HepG2 (cell line): ENCODE measurements around the gene ISY1. TPM values are rescaled to one million over a fixed set of nuclear protein-coding genes. Genes with fewer than 3 reads are reported as not detected.

ENCODE experiments used
- ATAC-seq: fragments of 200-7000 bp; cut with Tn5 transposase; 3 replicates; pipeline ENCODE4 v1.9.1; 2020; ENCODE audit warnings: mild to moderate bottlenecking, moderate library complexity
- BruUV-seq: library from RNA; stranded (reverse); fragments of 400-500 nt; replicated peaks from 2 replicates; lab custom pipeline; 2021; lab: Mats Ljungman, UMichigan
- CTCF ChIA-PET: fragments of 300-600 bp; formaldehyde crosslinking; extraction: SDS; loops from one replicate; lab custom pipeline; 2021; ENCODE audit warnings: low total read pairs, inconsistent platforms, low intra/inter-chr PET ratio; lab: Yijun Ruan, JAX
- POLR2A ChIA-PET: fragments of 350-600 bp; sonication (Branson Sonifier 250); formaldehyde crosslinking; loops from one replicate; lab custom pipeline; 2020; ENCODE audit warnings: antibody characterized with exemption, inconsistent platforms; lab: Yijun Ruan, JAX
- DNase-seq: peaks from one replicate; pipeline ENCODE4 v3.0.0-alpha.2; 2015; ENCODE audit warnings: low spot score
- FAIRE-seq: peaks from 3 replicates; lab custom pipeline; 2011; peaks lifted over from hg19 to GRCh38; lab: Jason Lieb, UNC
- H2AFZ ChIP-seq: one replicate; pipeline ENCODE4 v1.6.1; 2011; ENCODE audit warnings: low read length, inconsistent platforms
- H3K27ac ChIP-seq: fragments of 300-600 bp; 3 replicates; pipeline ENCODE4 v1.8.0; 2011; ENCODE audit warnings: mixed run types, mild to moderate bottlenecking, mixed read lengths, low read length, inconsistent platforms; ENCODE audit not compliant: insufficient read depth; ENCODE audit errors: extremely low read length
- H3K27me3 ChIP-seq, 2 experiments: fragments of 200-600 bp in 1 of 2; 2 replicates in 1 of 2; 3 replicates in 1 of 2; pipeline versions ENCODE4 v1.6.0 to v1.8.0; 2011; ENCODE audit warnings: low read length in 2 of 2, mild to moderate bottlenecking in 2 of 2, moderate library complexity in 2 of 2, inconsistent platforms in 1 of 2; ENCODE audit not compliant: insufficient read depth in 2 of 2, control insufficient read depth in 1 of 2
- H3K36me3 ChIP-seq, 2 experiments: fragments of 200-600 bp in 1 of 2; replicated peaks in 1 of 2; 2 replicates in 1 of 2; 3 replicates in 1 of 2; pipeline versions ENCODE4 v1.5.1 to v1.8.0; 2011; ENCODE audit warnings: low read length in 2 of 2, inconsistent platforms in 1 of 2; ENCODE audit not compliant: insufficient read depth in 2 of 2, control insufficient read depth in 1 of 2
- H3K4me1 ChIP-seq: 2 replicates; pipeline ENCODE4 v1.5.1; 2012; ENCODE audit warnings: low read length, inconsistent platforms; ENCODE audit not compliant: insufficient read depth
- H3K4me2 ChIP-seq: 2 replicates; pipeline ENCODE4 v1.6.0; 2011; ENCODE audit warnings: low read depth, low read length, inconsistent platforms
- H3K4me3 ChIP-seq, 3 experiments: fragments of 200-600 bp in 1 of 3; sonication (generic), shearing (Covaris generic) in 1 of 3; replicated peaks in 1 of 3; 2 replicates each; pipeline ENCODE4 v1.5.1; 2011 to 2016; ENCODE audit warnings: low read length in 3 of 3, inconsistent platforms in 2 of 3, low read depth in 2 of 3, mild to moderate bottlenecking in 2 of 3, control low read depth in 1 of 3, mixed read lengths in 1 of 3; ENCODE audit not compliant: insufficient read depth in 1 of 3
- H3K79me2 ChIP-seq: one replicate; pipeline ENCODE4 v1.6.1; 2011; ENCODE audit warnings: low read length, inconsistent platforms; ENCODE audit not compliant: insufficient read depth
- H3K9ac ChIP-seq: 2 replicates; pipeline ENCODE4 v1.6.0; 2011; ENCODE audit warnings: mild to moderate bottlenecking, low read depth, low read length, inconsistent platforms; ENCODE audit not compliant: insufficient read depth
- H3K9me3 ChIP-seq: 2 replicates; pipeline ENCODE4 v1.5.1; 2012; ENCODE audit warnings: mild to moderate bottlenecking, low read length
- H4K20me1 ChIP-seq: 2 replicates; pipeline ENCODE4 v1.6.0; 2011; ENCODE audit warnings: inconsistent platforms, mild to moderate bottlenecking, low read length, moderate library complexity; ENCODE audit not compliant: insufficient read depth
- AGO2 ChIP-seq: fragments of 200-400 bp; formaldehyde crosslinking; optimal IDR thresholded peaks from 2 replicates; pipeline ENCODE3; 2017; ENCODE audit warnings: mild to moderate bottlenecking, low read depth, low read length, moderate library complexity
- CEBPB ChIP-seq: IDR thresholded peaks from 2 replicates; pipeline ENCODE4 v1.6.1; 2011; ENCODE audit warnings: low read depth, low read length, improper control_type of control experiment, borderline replicate concordance
- ELF3 ChIP-seq: IDR thresholded peaks from 2 replicates; pipeline ENCODE4 v1.6.1; 2016; ENCODE audit warnings: missing genetic modification reagents, missing compliant biosample characterization
- FOXA1 ChIP-seq, 2 experiments: fragments of 450-650 bp in 1 of 2; sonication (generic) in 1 of 2; formaldehyde crosslinking in 1 of 2; IDR thresholded peaks; 2 replicates each; pipeline versions ENCODE4 v1.4.0 to v1.6.1; 2016 to 2020; ENCODE audit warnings: missing genetic modification reagents in 1 of 2
- NCOA2 ChIP-seq: sonication (generic); formaldehyde crosslinking; IDR thresholded peaks from 2 replicates; pipeline ENCODE4 v1.8.0; 2022; ENCODE audit warnings: inconsistent platforms
- RXRB ChIP-seq: IDR thresholded peaks from 2 replicates; pipeline ENCODE4 v1.6.1; 2016; ENCODE audit warnings: borderline replicate concordance, missing genetic modification reagents, missing compliant biosample characterization
- ZIK1 ChIP-seq: sonication (generic); formaldehyde crosslinking; IDR thresholded peaks from 2 replicates; pipeline ENCODE4 v1.5.0; 2020; ENCODE audit warnings: mild to moderate bottlenecking, low read depth, missing genetic modification reagents, borderline replicate concordance
- WGBS: methylation state at CpG from one replicate; pipeline ENCODE4 v1.1.6; 2017; ENCODE audit warnings: low lambda C conversion rate; 5-methylcytosine and 5-hydroxymethylcytosine counted together
- in situ Hi-C: cut with HindIII; loops from 2 replicates; pipeline ENCODE4 v1.10.0; 2017; ENCODE audit warnings: low pct_unique_long_range_greater_than_20kb; ENCODE audit not compliant: extremely low pct_ligation_motif_present
- intact Hi-C: fragments of 100-400 bp; cut with micrococcal nuclease; formaldehyde crosslinking; loops from one replicate; pipeline ENCODE4 v1.10.0; 2022; ENCODE audit not compliant: unreplicated experiment
- polyA plus RNA-seq, 8 experiments: library from polyadenylated mRNA; depleted of rRNA in 3 of 8; stranded (reverse) in 7 of 8; unstranded in 1 of 8; fragments of >200 nt; fragmentation: Illumina TruSeq in 4 of 8; extraction: Trizol in 4 of 8; gene quantifications; 2 replicates each; pipeline versions ENCODE4 v1.2.1 to v1.2.3, GENCODE V29; 2011 to 2016; ENCODE audit warnings: low read depth in 4 of 8, missing spikeins in 1 of 8, mixed read lengths in 1 of 8; ENCODE audit not compliant: insufficient read depth in 1 of 8
- total RNA-seq, 5 experiments: library from RNA; depleted of rRNA; stranded (reverse); fragments of >200 nt; fragmentation: Illumina TruSeq; extraction: Trizol; gene quantifications; 2 replicates each; pipeline ENCODE4 v1.2.3, GENCODE V29; 2016; ENCODE audit warnings: low read depth in 1 of 5
- TF ChIP-seq, protein P1 (sequence below), 2 experiments: fragments of 450-650 bp in 1 of 2; sonication (generic) in 1 of 2; formaldehyde crosslinking; IDR thresholded peaks; 2 replicates each; pipeline versions ENCODE4 v1.5.0 to v1.8.0; 2020 to 2022; ENCODE audit warnings: mild to moderate bottlenecking in 1 of 2, missing genetic modification reagents in 1 of 2
- TF ChIP-seq, protein P2 (sequence below): sonication (generic); formaldehyde crosslinking; conservative IDR thresholded peaks from 2 replicates; pipeline ENCODE4 v1.8.0; 2022; ENCODE audit warnings: missing genetic modification reagents

The ISY1 gene
- total and polyA plus RNA-seq, 2 of the 13 experiments (the other 11 are each of a cell fraction or from before 2014, with no cell fraction given) = 21.0 to 39.1 TPM

DNA sequence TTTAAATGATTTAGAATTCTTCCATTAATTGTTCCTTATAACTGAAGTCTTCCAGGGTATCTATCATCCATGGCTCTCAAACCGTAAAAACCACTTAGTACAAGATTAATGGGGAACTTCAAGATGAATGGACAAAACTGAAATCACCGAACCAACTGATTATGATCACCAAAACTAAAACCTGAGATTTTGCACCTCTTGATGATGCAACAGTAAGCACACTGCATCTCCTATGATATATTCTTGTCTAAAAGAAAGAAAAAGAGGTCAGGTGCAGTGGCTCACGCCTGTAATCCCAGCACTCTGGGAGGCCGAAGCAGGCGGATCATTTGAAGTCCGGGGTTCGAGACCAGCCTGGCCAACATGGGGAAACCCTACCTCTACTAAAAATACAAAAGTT, 3.6 kb upstream of the ISY1 start:
- ChIA-PET POLR2A (no interaction called here), CTCF (no interaction called here)
- no TSS peak for BruUV-seq
- 96% methylated on average over 7 of the region's 7 CpGs for WGBS
- FAIRE-seq (no peak), ATAC-seq (no peak), DNase-seq (no peak)
- Histone ChIP-seq H3K9ac (no peak overlapping the region), H3K9me3 (no peaks in the 10 kb centered on the region), H4K20me1 (no peaks in the 10 kb centered on the region), H3K36me3 (peaks cover 6 to 26% of the 10 kb centered on the region in 2 experiments; a peak in 3 of 5 replicates), H3K79me2 (peaks cover 12% of the 10 kb centered on the region), H3K4me3 (no peak overlapping the region), H3K4me2 (no peak overlapping the region), H3K27ac (no peak overlapping the region), H3K4me1 (peaks cover 16% of the 10 kb centered on the region), H3K27me3 (no peaks in the 10 kb centered on the region; a peak in 1 of 5 replicates), H2AFZ (no peak overlapping the region)
- in situ Hi-C loops (no loop called here), intact Hi-C loops (no loop called here)
- TF ChIP-seq FOXA1 (IDR thresholded peaks at IDR 0.05) (no peak), FOXA1 (CRISPR knock-in tag; IDR thresholded peaks at IDR 0.05) (no peak), ELF3 (CRISPR knock-in tag) (no peak), RXRB (CRISPR knock-in tag) (no peak), ZIK1 (no peak), CEBPB (peak; percentile 29; the same call in 1 of the 2 replicates), AGO2 (peak; percentile 15), NCOA2 (CRISPR knock-in tag) (no peak)
- TF ChIP-seq, protein P1, sequence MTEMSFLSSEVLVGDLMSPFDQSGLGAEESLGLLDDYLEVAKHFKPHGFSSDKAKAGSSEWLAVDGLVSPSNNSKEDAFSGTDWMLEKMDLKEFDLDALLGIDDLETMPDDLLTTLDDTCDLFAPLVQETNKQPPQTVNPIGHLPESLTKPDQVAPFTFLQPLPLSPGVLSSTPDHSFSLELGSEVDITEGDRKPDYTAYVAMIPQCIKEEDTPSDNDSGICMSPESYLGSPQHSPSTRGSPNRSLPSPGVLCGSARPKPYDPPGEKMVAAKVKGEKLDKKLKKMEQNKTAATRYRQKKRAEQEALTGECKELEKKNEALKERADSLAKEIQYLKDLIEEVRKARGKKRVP (CRISPR knock-in tag; IDR thresholded peaks at IDR 0.05) = no peak
- TF ChIP-seq, protein P2, sequence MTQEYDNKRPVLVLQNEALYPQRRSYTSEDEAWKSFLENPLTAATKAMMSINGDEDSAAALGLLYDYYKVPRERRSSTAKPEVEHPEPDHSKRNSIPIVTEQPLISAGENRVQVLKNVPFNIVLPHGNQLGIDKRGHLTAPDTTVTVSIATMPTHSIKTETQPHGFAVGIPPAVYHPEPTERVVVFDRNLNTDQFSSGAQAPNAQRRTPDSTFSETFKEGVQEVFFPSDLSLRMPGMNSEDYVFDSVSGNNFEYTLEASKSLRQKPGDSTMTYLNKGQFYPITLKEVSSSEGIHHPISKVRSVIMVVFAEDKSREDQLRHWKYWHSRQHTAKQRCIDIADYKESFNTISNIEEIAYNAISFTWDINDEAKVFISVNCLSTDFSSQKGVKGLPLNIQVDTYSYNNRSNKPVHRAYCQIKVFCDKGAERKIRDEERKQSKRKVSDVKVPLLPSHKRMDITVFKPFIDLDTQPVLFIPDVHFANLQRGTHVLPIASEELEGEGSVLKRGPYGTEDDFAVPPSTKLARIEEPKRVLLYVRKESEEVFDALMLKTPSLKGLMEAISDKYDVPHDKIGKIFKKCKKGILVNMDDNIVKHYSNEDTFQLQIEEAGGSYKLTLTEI = no peak
